ENCODE data around the gene DSCAML1.

DNA sequence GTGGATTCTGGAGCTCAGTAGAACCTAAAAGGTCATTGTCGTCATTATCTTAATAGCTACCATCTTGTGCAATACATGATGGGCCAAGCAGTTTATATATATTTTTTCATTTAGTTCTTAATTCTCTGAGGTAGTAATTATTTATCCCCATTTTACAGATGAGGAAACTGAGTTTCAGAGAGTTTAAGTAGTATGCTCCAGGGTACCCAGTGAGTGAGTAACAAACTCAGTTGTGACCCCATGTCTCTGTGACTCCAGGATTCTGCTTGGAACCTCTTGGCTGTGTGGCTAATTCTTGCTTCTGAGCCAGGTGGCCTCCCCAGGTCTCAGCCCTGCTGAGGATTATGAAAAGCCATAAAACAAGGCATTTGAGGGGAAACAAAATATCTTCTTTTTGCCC, 386.8 kb downstream of the DSCAML1 start:
- TF ChIP-seq, protein P1, sequence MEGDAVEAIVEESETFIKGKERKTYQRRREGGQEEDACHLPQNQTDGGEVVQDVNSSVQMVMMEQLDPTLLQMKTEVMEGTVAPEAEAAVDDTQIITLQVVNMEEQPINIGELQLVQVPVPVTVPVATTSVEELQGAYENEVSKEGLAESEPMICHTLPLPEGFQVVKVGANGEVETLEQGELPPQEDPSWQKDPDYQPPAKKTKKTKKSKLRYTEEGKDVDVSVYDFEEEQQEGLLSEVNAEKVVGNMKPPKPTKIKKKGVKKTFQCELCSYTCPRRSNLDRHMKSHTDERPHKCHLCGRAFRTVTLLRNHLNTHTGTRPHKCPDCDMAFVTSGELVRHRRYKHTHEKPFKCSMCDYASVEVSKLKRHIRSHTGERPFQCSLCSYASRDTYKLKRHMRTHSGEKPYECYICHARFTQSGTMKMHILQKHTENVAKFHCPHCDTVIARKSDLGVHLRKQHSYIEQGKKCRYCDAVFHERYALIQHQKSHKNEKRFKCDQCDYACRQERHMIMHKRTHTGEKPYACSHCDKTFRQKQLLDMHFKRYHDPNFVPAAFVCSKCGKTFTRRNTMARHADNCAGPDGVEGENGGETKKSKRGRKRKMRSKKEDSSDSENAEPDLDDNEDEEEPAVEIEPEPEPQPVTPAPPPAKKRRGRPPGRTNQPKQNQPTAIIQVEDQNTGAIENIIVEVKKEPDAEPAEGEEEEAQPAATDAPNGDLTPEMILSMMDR (IDR thresholded peaks at IDR 0.05; ENCODE audit: low read length) = no peak
- TF ChIP-seq EZH2 (IDR thresholded peaks at IDR 0.05; ENCODE audit: borderline replicate concordance, low read length) = no peak

Data from OCI-LY1 (cell line).